Mesothelial cell of epicardium (in vitro differentiated cells): ENCODE results near the gene HOXC11. TPM values are rescaled to one million over a fixed set of nuclear protein-coding genes. Genes with fewer than 3 reads are reported as not detected.

ENCODE experiments used
- DNase-seq, 2 experiments: peaks; one replicate each; pipeline ENCODE4 v3.0.0; 2021; ENCODE audit warnings: low spot score in 2 of 2; ENCODE audit not compliant: unreplicated experiment in 2 of 2
- H3K27ac Mint-ChIP-seq: 2 replicates; pipeline ENCODE4 v1.8.0; 2021; ENCODE audit warnings: mixed read lengths
- H3K27me3 Mint-ChIP-seq: 2 replicates; pipeline ENCODE4 v1.8.0; 2021; ENCODE audit warnings: low read depth, mixed read lengths
- H3K36me3 Mint-ChIP-seq: 2 replicates; pipeline ENCODE4 v1.8.0; 2021; ENCODE audit warnings: mixed read lengths
- H3K4me1 Mint-ChIP-seq: 2 replicates; pipeline ENCODE4 v1.8.0; 2021; ENCODE audit warnings: mixed read lengths
- H3K4me3 Mint-ChIP-seq: 2 replicates; pipeline ENCODE4 v1.8.0; 2021; ENCODE audit warnings: mild to moderate bottlenecking, moderate library complexity, mixed read lengths
- H3K9me3 Mint-ChIP-seq: 2 replicates; pipeline ENCODE4 v1.8.0; 2021; ENCODE audit warnings: mixed read lengths
- CTCF ChIP-seq: fragments of 200-600 bp; sonication (generic); IDR thresholded peaks from one replicate; pipeline ENCODE4 v1.5.0; 2021; ENCODE audit warnings: antibody characterized with exemption; ENCODE audit not compliant: unreplicated experiment
- total RNA-seq: library from RNA; stranded (reverse); gene quantifications from 3 replicates; pipeline ENCODE4 v1.2.1, GENCODE V29; 2021

The HOXC11 gene
- total RNA-seq: 0.47 to 0.60 TPM (median 0.47 TPM) in 3 replicates

DNA sequence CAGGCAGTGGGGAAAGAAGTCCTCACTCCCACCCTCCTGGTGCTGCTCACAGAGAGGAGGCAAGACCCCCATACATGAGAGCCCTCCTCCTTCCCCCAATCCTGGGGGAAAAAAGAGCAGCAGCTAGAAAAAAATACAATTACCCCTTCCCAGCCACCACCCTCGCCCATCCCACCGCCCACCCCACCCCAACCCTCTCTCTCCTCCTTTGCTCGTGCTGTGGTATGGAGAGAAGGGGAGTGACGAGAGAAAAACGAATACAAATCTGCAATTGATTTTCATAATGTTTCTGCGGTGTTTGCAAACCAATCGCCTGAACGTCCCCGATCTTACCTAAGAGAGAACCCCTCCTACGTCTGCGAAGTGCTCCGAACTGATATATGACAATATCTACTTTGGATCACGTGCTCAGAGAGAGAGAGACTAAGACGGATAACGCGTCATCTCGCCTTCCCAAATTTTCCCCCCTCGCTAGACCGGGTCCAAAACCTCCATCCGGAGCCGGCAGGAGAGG, at the start of gene HOXC11:
TSS of gene HOXC11 (plus strand) at position 405 of the 514 bp plus-strand sequence. CDS start 116 bp downstream, outside the sequence.
- DNase-seq: no peak
- Mint-ChIP-seq H3K36me3 (no peaks in the 10 kb centered on the region), H3K27ac (peak within 1 kb of the TSS; percentile 66), H3K4me3 (peak within 1 kb of the TSS; percentile 64), H3K27me3 (peaks cover 99% of the 10 kb centered on the region), H3K4me1 (peaks cover 20% of the 10 kb centered on the region), H3K9me3 (no peaks in the 10 kb centered on the region)
- TF ChIP-seq CTCF: no peak

DNA sequence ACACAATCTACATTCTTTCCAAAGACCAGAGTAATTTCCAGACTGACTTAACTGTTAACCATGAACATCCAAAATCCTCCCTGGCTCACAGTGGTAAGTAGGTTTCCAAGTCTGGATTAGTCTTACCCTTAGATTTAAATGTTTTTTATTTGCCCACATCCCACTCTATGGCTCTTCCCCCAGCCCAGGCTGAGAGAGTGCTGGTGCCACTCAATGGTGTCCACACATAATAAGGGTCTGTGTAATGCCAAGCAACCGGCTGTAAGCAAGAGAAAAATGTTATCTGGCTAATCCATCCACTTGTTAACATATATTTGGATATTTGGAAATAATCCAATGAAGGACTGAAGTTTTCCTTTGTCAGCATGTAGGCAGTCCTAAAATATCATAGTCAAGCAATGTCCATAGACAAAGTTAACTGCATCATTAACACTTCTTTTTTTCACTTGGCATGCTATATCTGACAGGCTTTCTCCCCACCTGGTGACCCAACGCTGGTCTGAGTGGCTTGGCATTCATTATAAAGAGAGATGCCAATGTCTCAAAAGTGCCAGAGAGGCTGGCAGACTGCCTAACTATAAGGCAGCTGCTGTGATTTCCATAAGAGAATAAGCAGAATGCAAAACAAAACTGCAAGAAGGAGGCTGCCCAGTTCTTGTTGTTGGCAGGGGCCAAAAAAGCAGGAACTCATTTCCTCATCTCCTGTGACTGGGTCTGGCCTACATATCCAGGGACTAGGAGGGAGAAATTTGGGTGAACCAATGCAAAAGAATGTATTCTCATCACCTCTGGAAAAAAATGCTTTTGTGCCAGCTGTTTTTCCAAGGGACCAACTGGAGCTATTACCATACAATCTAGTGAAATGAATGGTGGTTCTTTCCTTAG, 48.2 kb upstream of the HOXC11 start:
- DNase-seq: no peak
- no peaks in the 10 kb centered on the region for H3K4me1 Mint-ChIP-seq
- no peak for TF ChIP-seq CTCF
- no peak overlapping the region for H3K4me3 Mint-ChIP-seq
- peaks cover 98% of the 10 kb centered on the region for H3K27me3 Mint-ChIP-seq
- H3K9me3 Mint-ChIP-seq: peaks cover 3% of the 10 kb centered on the region
- H3K36me3 Mint-ChIP-seq: no peaks in the 10 kb centered on the region
- H3K27ac Mint-ChIP-seq: no peak overlapping the region

DNA sequence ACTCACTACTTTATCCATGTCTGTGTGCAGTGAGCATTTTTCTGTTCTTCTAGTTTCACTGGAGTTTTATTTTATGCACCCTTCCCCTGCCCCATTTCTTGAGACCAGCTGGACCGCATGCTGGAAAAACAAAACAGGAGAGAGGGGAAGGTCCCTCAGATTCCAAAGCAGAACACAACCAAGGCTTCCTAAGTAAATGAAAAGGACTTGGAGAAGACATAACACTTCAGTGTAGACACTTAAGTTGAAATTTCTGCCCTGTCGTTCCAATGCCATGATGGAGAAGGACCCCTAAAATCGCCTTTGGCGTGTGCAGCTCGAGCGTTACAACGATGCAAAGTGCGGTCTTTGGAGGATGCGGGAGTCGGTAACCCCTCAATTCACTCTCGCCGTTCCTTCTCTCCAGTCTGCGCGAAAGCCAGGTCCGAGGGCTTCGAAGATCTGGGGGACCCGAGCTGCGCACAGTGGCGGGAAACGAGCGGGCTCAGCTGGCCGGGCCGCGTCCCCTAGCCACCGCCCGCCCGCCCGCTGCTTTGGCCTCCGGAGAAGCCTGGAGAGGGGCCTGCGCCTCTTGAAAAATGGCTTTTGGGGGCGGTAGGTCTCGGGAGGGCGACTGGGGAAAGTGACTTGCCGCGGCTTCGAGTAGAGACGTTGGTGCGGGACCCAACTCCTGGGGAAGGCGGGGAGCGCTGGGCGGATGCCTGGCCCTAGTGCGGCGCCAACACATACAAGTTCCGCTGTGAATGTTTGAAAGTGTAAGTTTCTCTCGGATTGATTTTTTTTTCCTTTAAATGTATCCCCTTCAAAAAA, 45.5 kb upstream of the HOXC11 start:
- H3K4me1 Mint-ChIP-seq: no peaks in the 10 kb centered on the region
- H3K9me3 Mint-ChIP-seq: peaks cover 3% of the 10 kb centered on the region
- no peak overlapping the region for H3K27ac Mint-ChIP-seq
- H3K36me3 Mint-ChIP-seq: no peaks in the 10 kb centered on the region
- DNase-seq: no peak
- H3K4me3 Mint-ChIP-seq: no peak overlapping the region
- peaks cover 100% of the 10 kb centered on the region for H3K27me3 Mint-ChIP-seq
- no peak for TF ChIP-seq CTCF

DNA sequence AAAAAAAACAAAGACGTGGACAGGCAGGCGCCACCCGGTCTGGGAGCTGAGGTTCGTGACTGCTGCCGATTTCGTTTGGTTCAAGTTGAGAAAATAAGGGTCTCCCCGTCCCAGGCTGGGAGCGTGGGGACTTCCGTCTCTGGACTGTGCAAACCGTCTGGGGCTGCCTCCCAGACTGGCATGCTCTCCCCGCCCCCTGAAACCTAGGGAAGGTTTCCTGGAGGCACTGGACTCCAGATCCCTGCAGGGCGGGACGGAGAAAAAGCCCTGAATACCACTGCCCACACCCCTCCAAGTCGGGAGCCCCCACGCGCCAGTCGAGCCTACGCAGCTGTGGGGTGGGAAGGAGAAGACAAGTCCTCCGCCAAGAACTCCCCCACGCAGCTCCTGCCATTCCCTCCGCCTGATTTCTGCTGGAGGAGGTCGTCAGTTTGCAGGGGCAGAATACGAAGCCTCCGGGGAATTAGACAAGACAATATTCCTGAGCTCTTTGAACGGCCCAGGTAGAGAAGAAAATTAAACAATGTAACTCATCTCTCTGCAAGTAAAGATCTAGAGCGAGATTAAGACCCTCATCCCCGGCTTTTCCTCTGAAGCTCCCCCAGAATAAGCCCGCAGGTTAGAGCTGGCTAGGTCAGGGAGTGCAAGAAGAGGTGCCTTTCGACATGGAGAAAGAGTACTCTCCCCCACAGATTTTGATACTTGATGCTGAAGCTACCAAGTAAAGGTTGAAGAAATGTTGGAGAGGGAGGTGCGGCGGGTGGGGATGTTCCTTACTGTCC, 44.7 kb upstream of the HOXC11 start:
- H3K4me1 Mint-ChIP-seq: no peaks in the 10 kb centered on the region
- no peaks in the 10 kb centered on the region for H3K36me3 Mint-ChIP-seq
- peaks cover 100% of the 10 kb centered on the region for H3K27me3 Mint-ChIP-seq
- H3K27ac Mint-ChIP-seq: no peak overlapping the region
- peaks cover 3% of the 10 kb centered on the region for H3K9me3 Mint-ChIP-seq
- no peak for TF ChIP-seq CTCF
- H3K4me3 Mint-ChIP-seq: no peak overlapping the region
- DNase-seq: no peak

GRCh38 chr12:53929527-53929926, 43.4 kb upstream of the HOXC11 start:
- Mint-ChIP-seq H3K4me3 (no peak overlapping the region), H3K36me3 (no peaks in the 10 kb centered on the region), H3K4me1 (no peaks in the 10 kb centered on the region), H3K9me3 (peaks cover 3% of the 10 kb centered on the region), H3K27ac (no peak overlapping the region), H3K27me3 (peaks cover 100% of the 10 kb centered on the region)
- DNase-seq: no peak
- TF ChIP-seq CTCF: no peak
